ENCODE results near the gene ARHGAP15. TPM values are rescaled to one million over a fixed set of nuclear protein-coding genes. Genes with fewer than 3 reads are reported as not detected.

The ARHGAP15 gene
- total and polyA plus RNA-seq, 2 donors from 2014 or later: 5.7 to 23.1 TPM

DNA sequence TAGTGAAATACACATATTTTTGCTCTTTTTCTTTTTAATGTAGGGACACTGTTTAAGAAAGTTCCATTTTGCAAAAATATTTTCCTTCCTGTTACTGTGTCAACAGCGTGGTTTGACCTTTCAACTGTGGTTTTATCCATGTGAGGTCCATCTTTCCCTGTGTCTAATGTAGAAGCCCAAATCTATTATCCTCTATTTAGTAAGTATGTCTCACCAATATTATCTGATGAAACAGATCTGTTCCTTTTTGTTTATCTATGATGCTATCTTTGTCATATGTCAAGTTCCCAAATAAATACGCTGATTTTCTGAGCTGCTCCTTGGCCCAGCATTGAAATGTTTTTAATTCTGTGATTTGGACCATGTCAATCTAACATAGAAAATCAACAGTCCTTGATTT, 3.5 kb upstream of the ARHGAP15 start:
- no peaks in the 10 kb centered on the region for H3K4me1 ChIP-seq (ENCODE audit: control insufficient read depth in 2 of 3, insufficient read depth in 2 of 3, low read depth in 1 of 3, low read length in 3 of 3)
- intact Hi-C loops (cut with DNase I): no loop called here
- no peak for FAIRE-seq

DNA sequence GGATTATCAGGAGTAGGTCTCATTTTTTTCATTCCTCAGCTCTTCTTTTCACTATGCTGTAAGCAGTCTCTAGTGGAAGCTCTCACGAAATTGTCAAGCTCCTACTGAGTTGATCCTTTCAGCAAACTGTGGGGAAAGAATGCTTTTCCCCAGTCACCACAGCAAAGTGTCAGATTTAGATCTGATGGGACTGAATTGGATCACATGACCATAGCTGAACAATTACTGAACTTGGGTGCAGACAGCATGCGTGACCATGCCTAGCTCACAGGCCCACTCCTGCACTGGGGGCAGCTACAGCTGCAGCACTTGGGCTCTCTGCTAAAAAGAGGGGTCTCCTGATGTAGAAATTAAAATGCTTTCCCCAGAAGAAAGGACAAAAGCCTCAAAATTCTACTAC, 3.1 kb downstream of the ARHGAP15 start:
- H3K36me3 ChIP-seq (ENCODE audit: control insufficient read depth in 2 of 3, insufficient read depth in 3 of 3, low read length in 3 of 3): no peaks in the 10 kb centered on the region
- H3K27me3 ChIP-seq (ENCODE audit: control insufficient read depth, insufficient read depth, low read length): no peaks in the 10 kb centered on the region
- DNase-seq: no peak
- H3K4me1 ChIP-seq (ENCODE audit: control insufficient read depth in 2 of 3, insufficient read depth in 2 of 3, low read depth in 1 of 3, low read length in 3 of 3): no peaks in the 10 kb centered on the region
- no peak for FAIRE-seq
- H3K4me3 ChIP-seq (ENCODE audit: low read length in 3 of 3): no peak overlapping the region
- intact Hi-C loops (cut with DNase I): no loop called here
- no peaks in the 10 kb centered on the region for H3K9me3 ChIP-seq (ENCODE audit: control insufficient read depth in 2 of 3, insufficient read depth in 1 of 3, low read length in 3 of 3)
- TF ChIP-seq, protein P1, sequence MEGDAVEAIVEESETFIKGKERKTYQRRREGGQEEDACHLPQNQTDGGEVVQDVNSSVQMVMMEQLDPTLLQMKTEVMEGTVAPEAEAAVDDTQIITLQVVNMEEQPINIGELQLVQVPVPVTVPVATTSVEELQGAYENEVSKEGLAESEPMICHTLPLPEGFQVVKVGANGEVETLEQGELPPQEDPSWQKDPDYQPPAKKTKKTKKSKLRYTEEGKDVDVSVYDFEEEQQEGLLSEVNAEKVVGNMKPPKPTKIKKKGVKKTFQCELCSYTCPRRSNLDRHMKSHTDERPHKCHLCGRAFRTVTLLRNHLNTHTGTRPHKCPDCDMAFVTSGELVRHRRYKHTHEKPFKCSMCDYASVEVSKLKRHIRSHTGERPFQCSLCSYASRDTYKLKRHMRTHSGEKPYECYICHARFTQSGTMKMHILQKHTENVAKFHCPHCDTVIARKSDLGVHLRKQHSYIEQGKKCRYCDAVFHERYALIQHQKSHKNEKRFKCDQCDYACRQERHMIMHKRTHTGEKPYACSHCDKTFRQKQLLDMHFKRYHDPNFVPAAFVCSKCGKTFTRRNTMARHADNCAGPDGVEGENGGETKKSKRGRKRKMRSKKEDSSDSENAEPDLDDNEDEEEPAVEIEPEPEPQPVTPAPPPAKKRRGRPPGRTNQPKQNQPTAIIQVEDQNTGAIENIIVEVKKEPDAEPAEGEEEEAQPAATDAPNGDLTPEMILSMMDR (IDR thresholded peaks at IDR 0.05; ENCODE audit: borderline replicate concordance, extremely low read depth, insufficient read depth): no peak
- H3K27ac ChIP-seq (ENCODE audit: low read depth in 2 of 2, low read length in 2 of 2): no peak overlapping the region
- no peak overlapping the region for H3K9ac ChIP-seq (ENCODE audit: low read length in 3 of 3)

More for the DNA sequence above, 3.5 kb upstream of the ARHGAP15 start:
- H3K27ac ChIP-seq (ENCODE audit: low read depth in 2 of 2, low read length in 2 of 2): no peak overlapping the region
- TF ChIP-seq, protein P1 (IDR thresholded peaks at IDR 0.05; ENCODE audit: borderline replicate concordance, extremely low read depth, insufficient read depth): no peak
- H3K4me3 ChIP-seq (ENCODE audit: low read length in 3 of 3): no peak overlapping the region
- H3K27me3 ChIP-seq (ENCODE audit: control insufficient read depth, insufficient read depth, low read length): no peaks in the 10 kb centered on the region
- no peak for DNase-seq
- H3K36me3 ChIP-seq (ENCODE audit: control insufficient read depth in 2 of 3, insufficient read depth in 3 of 3, low read length in 3 of 3): no peaks in the 10 kb centered on the region
- H3K9me3 ChIP-seq (ENCODE audit: control insufficient read depth in 2 of 3, insufficient read depth in 1 of 3, low read length in 3 of 3): no peaks in the 10 kb centered on the region
- no peak overlapping the region for H3K9ac ChIP-seq (ENCODE audit: low read length in 3 of 3)

DNA sequence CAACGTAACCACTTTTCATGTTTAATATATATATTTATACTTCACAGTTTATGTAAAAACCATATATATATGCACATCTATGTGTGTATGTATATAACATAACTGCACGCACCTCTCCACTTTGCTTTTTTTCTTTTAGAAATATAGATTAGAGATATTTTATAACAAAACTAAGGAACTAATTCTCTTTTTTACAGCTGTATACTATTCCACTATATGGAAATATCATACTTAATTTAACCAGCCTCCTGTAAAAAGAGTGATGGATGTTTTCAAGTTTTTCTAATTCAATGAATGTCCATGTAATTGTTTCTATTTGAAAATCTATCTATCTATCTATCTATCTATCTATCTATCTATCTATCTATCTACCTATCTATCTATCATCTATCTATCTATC, 4.6 kb downstream of the ARHGAP15 start:
- H3K9me3 ChIP-seq (ENCODE audit: control insufficient read depth in 2 of 3, insufficient read depth in 1 of 3, low read length in 3 of 3): no peaks in the 10 kb centered on the region

More for the DNA sequence above, 4.6 kb downstream of the ARHGAP15 start:
- Histone ChIP-seq H3K36me3 (ENCODE audit: control insufficient read depth in 2 of 3, insufficient read depth in 3 of 3, low read length in 3 of 3) (no peaks in the 10 kb centered on the region), H3K9ac (ENCODE audit: low read length in 3 of 3) (no peak overlapping the region), H3K4me1 (ENCODE audit: control insufficient read depth in 2 of 3, insufficient read depth in 2 of 3, low read depth in 1 of 3, low read length in 3 of 3) (no peaks in the 10 kb centered on the region), H3K27me3 (ENCODE audit: control insufficient read depth, insufficient read depth, low read length) (no peaks in the 10 kb centered on the region), H3K4me3 (ENCODE audit: low read length in 3 of 3) (no peak overlapping the region), H3K27ac (ENCODE audit: low read depth in 2 of 2, low read length in 2 of 2) (no peak overlapping the region)
- DNase-seq (no peak), FAIRE-seq (no peak)
- intact Hi-C loops (cut with DNase I): no loop called here
- TF ChIP-seq, protein P1 (IDR thresholded peaks at IDR 0.05; ENCODE audit: borderline replicate concordance, extremely low read depth, insufficient read depth): no peak

Data from kidney (tissue), 14 donors.